ENCODE data around the gene MBNL2.

Gene MBNL2

GRCh38 chr13:97182111-97182890, 39.8 kb upstream of the MBNL2 start:
- H3K4me1 ChIP-seq (ENCODE audit: low read depth, poor library complexity, severe bottlenecking), result no peaks in the 10 kb centered on the region
- H4K20me1 ChIP-seq (ENCODE audit: insufficient read depth), result no peaks in the 10 kb centered on the region
- H3K36me3 ChIP-seq (ENCODE audit: insufficient read depth), result no peaks in the 10 kb centered on the region
- no peak overlapping the region for H3K4me3 ChIP-seq (IDR thresholded peaks at IDR 0.05; ENCODE audit: insufficient read depth, low read depth, low read length)
- no peak overlapping the region for H2AFZ ChIP-seq (ENCODE audit: low read depth)
- H3K79me2 ChIP-seq (ENCODE audit: insufficient read depth, low read depth), result no peaks in the 10 kb centered on the region
- TF ChIP-seq CTCF (conservative IDR thresholded peaks at IDR 0.05; ENCODE audit: low read depth, low read length), result no peak
- no peak overlapping the region for H3K27ac ChIP-seq
- H3K27me3 ChIP-seq (ENCODE audit: insufficient read depth, low read depth), result no peaks in the 10 kb centered on the region
- H3K9ac ChIP-seq, result no peak overlapping the region
- no peak overlapping the region for H3K4me2 ChIP-seq

GRCh38 chr13:97185291-97185690, 36.8 kb upstream of the MBNL2 start:
- H4K20me1 ChIP-seq (ENCODE audit: insufficient read depth), result no peaks in the 10 kb centered on the region
- H3K4me3 ChIP-seq (IDR thresholded peaks at IDR 0.05; ENCODE audit: insufficient read depth, low read depth, low read length), result no peak overlapping the region
- no peak overlapping the region for H2AFZ ChIP-seq (ENCODE audit: low read depth)
- TF ChIP-seq CTCF (conservative IDR thresholded peaks at IDR 0.05; ENCODE audit: low read depth, low read length), result no peak
- no peaks in the 10 kb centered on the region for H3K36me3 ChIP-seq (ENCODE audit: insufficient read depth)
- no peaks in the 10 kb centered on the region for H3K79me2 ChIP-seq (ENCODE audit: insufficient read depth, low read depth)
- no peak overlapping the region for H3K4me2 ChIP-seq
- no peaks in the 10 kb centered on the region for H3K4me1 ChIP-seq (ENCODE audit: low read depth, poor library complexity, severe bottlenecking)
- H3K27me3 ChIP-seq (ENCODE audit: insufficient read depth, low read depth), result no peaks in the 10 kb centered on the region
- no peak overlapping the region for H3K9ac ChIP-seq
- H3K27ac ChIP-seq, result no peak overlapping the region

GRCh38 chr13:97185751-97186150, 36.4 kb upstream of the MBNL2 start:
- no peaks in the 10 kb centered on the region for H3K36me3 ChIP-seq (ENCODE audit: insufficient read depth)
- H4K20me1 ChIP-seq (ENCODE audit: insufficient read depth), result no peaks in the 10 kb centered on the region
- no peak overlapping the region for H3K4me2 ChIP-seq
- H3K79me2 ChIP-seq (ENCODE audit: insufficient read depth, low read depth), result no peaks in the 10 kb centered on the region
- no peaks in the 10 kb centered on the region for H3K4me1 ChIP-seq (ENCODE audit: low read depth, poor library complexity, severe bottlenecking)
- H3K9ac ChIP-seq, result no peak overlapping the region
- no peak for TF ChIP-seq CTCF (conservative IDR thresholded peaks at IDR 0.05; ENCODE audit: low read depth, low read length)
- no peaks in the 10 kb centered on the region for H3K27me3 ChIP-seq (ENCODE audit: insufficient read depth, low read depth)
- H3K4me3 ChIP-seq (IDR thresholded peaks at IDR 0.05; ENCODE audit: insufficient read depth, low read depth, low read length), result no peak overlapping the region
- no peak overlapping the region for H2AFZ ChIP-seq (ENCODE audit: low read depth)
- no peak overlapping the region for H3K27ac ChIP-seq

- no peaks in the 10 kb centered on the region for H4K20me1 ChIP-seq (ENCODE audit: insufficient read depth)
- no peak overlapping the region for H2AFZ ChIP-seq (ENCODE audit: low read depth)
- no peaks in the 10 kb centered on the region for H3K36me3 ChIP-seq (ENCODE audit: insufficient read depth)
- H3K4me3 ChIP-seq (IDR thresholded peaks at IDR 0.05; ENCODE audit: insufficient read depth, low read depth, low read length), result no peak overlapping the region
- H3K4me1 ChIP-seq (ENCODE audit: low read depth, poor library complexity, severe bottlenecking), result no peaks in the 10 kb centered on the region
- H3K9ac ChIP-seq, result no peak overlapping the region
- H3K4me2 ChIP-seq, result no peak overlapping the region
- no peak for TF ChIP-seq CTCF (conservative IDR thresholded peaks at IDR 0.05; ENCODE audit: low read depth, low read length)
- no peak overlapping the region for H3K27ac ChIP-seq
- no peaks in the 10 kb centered on the region for H3K79me2 ChIP-seq (ENCODE audit: insufficient read depth, low read depth)
- H3K27me3 ChIP-seq (ENCODE audit: insufficient read depth, low read depth), result no peaks in the 10 kb centered on the region
Measured at GRCh38 chr13:97188207-97188606, 33.9 kb upstream of the MBNL2 start.

All from KMS-11 (cell line).